SKM-1 (cell line): Measurements from ENCODE around the gene H2AZ2.
A peak's percentile ranks its signal among the peaks of the same experiment; 100 is the strongest.
"Not testable (repeated sequence)": the region's sequence is repeated elsewhere in the genome, so short reads cannot be mapped to it uniquely, and the experiment has no call there.

Experiments
- DNase-seq: peaks from one replicate; lab custom pipeline; 2025; ENCODE audit not compliant: unreplicated experiment; lab: John Stamatoyannopoulos, UW

Gene H2AZ2

DNA sequence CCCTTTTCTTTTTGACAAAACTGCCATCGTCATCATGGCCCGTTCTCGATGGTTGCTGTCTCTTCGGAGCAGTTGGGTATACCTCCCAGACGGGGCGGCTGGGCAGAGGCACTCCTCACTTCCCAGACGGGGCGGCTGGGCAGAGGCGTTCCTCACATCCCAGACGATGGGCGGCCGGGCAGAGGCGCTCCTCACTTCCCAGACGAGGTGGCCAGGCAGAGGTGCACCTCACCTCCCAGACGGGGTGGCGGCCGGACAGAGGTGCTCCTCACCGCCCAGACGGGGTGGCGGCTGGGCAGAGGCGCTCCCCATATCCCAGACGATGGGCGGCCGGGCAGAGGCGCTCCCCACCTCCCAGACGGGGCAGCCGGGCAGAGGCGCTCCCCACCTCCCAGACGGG is 22.9 kb upstream of the H2AZ2 start:
- not testable (repeated sequence) for DNase-seq

DNA sequence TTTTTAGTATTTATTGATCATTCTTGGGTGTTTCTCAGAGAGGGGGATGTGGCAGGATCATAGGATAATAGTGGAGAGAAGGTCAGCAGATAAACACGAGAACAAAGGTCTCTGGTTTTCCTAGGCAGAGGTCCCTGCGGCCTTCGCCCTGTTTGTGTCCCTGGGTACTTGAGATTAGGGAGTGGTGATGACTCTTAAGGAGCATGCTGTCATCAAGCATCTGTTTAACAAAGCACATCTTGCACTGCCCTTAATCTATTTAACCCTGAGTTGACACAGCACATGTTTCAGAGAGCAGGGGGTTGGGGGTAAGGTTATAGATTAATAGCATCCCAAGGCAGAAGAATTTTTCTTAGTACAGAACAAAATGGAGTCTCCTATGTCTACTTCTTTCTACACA is 22.4 kb upstream of the H2AZ2 start:
- not testable (repeated sequence) for DNase-seq

DNA sequence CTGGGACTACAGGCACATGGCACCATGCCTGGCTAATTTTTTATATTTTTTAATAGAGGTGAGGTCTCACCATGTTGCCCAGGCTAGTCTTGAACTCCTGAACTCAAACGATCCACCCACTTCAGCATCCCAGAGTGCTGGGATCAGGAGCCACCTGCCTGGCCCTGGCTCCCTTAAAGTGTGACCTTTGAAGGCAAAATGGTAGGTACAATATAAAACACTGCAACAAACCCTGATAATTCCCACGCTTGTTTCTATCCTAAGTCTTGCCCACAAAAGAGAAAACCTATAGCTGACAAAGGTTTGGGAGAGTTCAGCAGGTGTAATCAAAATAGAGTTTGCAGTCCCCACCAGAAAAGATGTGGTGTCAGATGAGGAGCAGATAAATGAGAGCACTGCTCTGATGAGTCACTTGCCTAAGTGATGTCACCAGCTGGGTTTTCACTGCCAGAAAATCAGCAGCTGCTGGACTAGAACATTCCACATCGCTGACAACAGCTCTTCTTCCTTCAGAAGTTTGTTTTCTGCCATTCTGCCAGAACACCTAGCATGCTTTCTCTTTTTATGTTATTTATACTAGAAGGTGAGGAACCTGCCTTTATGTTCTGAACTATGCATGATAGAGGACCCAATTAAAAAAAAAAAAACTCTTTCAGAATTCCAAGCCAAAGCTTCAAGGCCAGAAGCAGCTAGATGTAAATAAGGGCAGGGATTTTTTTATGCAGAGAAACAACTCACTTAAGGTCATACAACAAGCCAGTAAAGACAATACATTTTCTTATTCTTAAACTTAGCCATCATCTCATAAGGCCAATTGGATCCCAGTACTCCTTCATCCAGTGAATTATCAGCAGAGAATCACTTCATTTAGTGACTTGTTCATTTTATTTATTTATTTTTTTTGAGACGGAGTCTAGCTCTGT is 19.4 kb upstream of the H2AZ2 start:
- DNase-seq: no peak

DNA sequence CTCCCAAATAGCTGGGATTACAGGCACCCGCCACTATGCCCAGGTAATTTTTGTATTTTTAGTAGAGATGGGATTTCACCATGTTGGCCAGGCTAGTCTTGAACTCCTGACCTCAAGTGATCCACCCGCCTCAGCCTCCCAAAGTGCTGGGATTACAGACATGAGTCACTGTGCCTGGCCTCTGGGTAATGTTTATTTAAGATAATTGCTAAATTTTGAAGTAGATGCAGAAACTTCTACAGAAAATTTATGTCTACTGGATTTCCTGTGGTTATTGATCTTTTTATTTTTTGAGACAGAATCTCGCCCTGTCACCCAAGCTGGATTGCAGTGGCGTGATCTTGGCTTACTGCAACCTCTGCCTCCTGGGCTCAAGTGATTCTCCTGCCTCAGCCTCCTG is 14.1 kb upstream of the H2AZ2 start:
- not testable (repeated sequence) for DNase-seq

DNA sequence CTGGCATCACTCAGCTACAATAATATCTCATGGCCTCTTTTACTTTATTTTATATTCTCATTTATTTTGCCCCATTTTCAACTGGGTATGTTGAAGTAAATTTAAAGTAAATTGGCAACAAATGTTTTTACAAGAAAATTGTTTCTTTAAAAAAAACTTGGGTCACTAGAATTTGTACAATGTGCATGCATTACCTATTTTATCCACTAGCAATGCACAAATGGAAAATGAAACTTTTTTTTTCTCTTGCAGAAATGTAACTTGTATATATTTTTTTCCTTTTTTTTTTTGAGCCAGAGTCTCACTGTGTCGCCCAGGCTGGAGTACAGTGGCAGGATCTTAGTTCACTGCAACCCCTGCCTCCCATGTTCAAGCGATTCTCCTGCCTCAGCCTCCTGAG is 10.3 kb upstream of the H2AZ2 start:
- no peak for DNase-seq

DNA sequence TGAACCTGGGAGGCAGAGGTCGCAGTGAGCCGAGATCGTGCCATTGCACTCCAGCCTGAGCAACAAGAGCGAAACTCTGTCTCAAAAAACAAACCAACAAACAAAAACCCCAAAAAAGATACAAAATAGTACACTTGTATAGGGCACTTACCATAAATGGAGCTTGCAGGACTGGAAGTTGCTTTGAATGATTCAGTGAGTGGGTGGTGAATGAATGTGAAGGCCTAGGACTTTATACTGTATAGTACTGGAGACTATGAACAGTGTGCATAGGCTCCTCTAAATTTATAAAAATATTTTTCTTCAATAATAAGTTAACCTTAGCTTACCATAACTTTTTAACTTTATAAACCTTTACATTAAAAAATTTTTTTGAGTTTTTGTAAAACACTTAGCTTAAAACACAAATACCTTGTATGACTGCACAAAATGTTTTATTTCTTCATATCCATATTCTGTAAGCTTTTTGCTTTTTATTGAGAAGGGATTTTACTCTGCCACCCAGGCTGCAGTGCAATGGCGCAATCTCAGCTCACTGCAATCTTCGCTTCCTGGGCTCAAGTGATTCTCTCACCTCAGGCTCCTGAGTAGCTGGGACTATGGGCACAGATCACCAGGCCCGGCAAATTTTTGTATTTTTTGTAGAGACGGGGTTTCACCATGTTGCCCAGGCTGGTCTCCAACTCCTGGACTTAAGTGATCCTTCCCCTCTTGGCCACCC is 6.9 kb upstream of the H2AZ2 start:
- no peak for DNase-seq

DNA sequence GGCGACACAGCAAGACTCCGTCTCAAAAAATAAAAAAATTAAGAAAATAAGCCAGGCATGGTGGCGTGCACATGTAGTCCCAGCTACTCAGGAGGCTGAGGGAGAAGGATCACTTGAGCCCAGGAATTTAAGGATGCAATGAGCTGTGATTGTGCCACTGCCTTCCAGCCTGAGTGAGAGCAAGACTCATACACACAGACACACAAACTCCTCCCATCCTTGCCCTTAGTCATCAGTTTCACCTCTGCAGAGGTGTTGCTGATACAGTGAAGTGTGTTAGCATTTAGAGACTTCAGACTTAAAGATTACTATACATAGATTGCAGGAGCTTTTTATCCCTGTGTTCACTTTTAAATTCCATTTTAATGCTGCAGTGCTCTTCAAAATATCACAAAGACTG is 5.5 kb upstream of the H2AZ2 start:
- DNase-seq: no peak

DNA sequence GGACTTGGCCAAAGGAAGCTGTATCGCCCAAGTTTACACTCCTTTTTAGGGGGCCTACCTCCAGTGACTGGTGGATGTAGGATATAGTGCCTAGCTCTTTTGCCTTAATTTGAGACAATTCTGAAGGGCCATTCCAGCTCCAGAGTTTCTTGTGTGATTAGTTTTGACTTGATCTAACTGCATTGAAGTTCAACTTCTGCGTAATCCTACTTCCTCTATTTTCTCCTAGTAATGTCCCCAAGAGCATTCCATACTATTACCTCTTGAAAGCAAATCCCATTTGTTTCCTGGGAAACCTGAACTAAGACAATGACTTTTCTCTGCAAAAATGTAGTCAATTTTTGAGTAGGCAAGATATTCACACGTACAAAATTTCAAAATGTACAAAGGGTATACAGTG is 4.7 kb upstream of the H2AZ2 start:
- no peak for DNase-seq

DNA sequence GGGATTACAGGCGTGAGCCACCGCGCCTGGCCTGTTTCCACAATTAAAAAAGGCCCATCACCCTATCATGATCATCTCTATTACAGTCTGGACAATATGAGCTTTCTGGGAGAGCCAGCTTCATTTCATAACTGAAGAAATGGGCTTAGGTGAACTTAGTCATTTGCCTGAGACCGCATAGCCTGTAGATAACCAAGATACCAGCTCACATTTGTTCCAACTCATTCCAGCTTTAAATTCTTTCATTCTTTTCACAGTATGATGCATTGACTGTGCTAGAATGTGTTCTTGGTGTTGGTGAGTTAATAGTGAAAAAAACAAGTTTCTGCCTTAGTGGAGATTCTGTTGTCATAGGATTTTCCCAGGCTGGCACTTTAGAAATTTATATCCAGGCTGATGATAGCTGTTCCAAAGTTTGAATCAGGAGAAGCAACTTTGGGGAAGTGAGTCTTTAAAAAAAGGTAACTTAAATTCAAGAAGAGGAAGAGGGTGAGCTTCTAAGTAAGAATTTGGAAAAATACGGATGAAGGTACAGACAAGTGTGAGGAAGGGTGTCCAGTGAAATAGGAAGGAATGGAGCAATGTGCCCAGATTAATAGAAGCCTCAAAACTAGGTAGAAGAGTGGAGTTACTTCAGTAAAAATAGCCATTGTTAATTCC is 2.1 kb upstream of the H2AZ2 start:
- no peak for DNase-seq

DNA sequence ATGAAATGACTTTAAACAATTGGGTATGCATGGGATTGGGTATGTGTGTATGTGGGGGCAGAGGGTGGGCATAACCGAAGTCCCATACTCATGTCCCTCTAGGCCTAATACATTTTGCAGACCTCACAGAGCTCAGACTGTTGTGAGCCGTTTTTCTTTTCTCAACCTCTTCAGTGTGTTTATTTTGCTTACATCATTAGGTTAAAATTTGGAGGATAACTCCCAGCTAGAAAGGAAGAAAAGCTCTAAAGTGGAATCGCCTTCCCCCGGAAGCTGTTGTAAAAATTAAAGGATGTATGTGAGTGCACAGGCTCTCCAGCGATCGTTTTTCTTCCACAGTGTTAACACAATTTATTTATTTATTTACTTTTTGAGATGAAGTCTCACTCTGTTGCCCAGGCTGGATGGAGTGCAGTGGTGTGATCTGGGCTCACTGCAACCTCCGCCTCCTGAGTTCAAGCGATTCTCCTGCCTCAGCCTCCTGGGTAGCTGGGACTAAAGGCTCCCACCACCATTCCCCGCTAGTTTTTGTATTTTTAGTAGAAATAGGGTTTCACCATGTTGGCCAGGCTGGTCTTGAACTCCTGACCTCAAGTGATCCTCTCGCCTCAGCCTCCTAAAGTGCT is 1.5 kb upstream of the H2AZ2 start:
- no peak for DNase-seq

DNA sequence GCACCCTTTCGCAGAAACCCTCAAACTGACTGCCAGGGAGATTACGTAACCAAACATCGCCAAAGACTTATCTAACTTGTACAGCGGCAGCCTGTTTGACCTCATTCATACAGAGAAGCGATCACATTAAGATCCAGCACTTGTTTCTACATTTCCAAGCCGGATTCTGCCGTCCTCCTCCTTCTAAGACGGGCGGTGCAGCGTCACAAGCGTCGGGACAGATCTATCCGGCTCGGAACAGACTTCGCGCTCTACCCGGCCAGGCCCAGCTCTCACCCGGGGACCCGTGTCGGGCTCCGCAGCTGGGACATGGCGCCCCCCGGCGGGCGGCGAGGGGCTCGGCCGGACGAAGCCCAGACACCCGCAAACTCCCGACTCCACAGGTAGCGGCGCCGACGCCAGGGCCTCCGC is 373 bp downstream of the H2AZ2 start:
- DNase-seq: peak; percentile 79

DNA sequence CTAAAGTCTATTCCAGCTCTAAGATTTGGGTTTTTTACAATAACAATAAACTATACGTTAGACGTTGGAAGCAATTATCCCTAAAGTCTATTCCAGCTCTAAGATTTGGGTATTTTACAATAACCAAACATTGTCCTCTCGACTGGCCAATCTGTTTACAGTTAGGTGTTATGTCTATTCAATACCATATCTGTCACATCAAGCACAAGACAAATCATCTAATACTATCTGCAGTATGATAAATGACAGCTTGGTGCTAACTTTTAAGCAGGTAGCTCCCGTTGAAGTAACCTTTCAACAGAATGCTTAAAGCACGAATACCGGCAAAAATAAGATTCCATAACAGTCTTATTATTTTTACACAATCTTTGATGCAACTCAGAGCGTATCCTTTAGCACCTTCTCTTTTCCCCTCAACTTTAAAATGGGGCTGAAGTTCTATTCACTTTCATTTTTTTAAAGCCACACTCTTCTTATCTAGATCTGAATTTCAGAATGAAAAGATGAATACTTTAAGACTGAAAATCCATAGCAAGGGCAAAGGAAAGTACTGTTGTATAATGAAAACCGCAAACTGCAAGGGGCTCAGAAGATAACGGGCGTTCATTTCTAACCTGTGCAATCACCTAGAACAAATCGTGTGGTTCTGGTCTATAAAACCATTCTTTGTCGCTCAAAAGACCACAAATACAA is 925 bp downstream of the H2AZ2 start:
- no peak for DNase-seq

DNA sequence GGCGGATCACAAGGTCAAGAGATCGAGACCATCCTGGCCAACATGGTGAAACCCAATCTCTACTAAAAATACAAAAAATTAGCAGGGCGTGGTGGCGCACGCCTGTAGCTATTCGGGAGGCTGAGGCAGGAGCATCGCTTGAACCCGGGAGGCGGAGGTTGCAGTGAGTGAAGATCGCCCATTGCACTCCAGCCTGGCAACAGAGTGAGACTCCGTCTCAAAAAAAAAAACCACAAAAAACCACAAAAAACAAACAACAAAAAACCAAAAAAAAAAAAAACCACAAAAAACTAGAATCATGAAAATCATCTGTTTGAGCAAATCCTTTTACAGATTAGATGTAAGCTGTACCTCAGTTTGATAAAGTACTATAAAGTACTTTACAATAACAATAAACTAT is 1.5 kb downstream of the H2AZ2 start:
- not testable (repeated sequence) for DNase-seq

DNA sequence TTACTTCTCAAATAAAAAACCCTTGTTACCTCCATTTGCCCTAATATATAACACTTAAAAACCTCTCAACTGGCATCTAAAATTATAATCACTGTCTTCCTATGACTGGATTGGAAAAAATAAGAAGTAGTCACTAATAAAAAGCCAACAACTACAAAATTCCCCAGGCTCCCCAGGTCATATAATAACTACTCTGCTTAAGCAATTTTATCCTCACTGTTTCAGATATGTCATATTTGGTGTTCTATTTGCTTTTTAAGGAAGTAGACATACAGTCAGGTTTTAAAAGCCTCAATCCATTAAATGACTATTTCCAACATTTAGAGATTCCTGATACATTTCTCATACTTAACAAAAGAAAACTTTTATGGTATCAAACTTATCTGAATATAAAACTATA is 2.4 kb downstream of the H2AZ2 start:
- no peak for DNase-seq

DNA sequence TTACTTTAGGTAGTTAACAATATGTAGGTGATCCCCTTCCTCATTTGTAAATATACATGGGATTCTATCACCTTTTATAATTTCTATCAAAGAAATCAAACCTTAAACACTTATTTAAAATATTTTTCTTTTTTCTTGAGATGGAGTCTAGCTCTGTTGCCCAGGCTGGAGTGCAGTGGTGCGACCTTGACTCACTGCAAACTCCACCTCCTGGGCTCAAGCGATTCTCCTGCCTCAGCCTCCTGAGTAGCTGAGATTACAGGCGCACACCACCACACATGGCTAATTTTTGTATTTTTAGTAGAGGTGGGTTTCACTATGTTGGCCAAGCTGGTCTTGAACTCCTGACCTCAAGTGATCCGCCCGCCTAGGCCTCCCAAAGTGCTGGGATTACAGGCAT is 4.4 kb downstream of the H2AZ2 start:
- DNase-seq: not testable (repeated sequence)

DNA sequence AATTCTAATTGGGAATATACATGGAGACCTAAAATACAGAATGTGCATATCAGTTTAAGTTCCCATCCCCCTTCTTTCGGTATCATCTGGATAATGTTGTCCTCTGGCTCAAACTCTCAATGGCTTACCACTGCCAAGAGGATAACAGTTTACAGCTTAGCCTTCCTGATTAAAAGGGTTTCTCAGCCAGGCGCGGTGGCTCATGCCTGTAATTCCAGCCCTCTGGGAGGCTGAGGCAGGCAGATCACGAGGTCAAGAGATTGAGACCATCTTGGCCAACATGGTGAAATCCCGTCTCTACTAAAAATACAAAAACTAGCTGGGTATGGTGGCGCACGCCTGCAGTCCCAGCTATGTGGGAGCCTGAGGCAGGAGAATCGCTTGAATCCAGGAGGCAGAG is 5.2 kb downstream of the H2AZ2 start:
- DNase-seq: not testable (repeated sequence)

DNA sequence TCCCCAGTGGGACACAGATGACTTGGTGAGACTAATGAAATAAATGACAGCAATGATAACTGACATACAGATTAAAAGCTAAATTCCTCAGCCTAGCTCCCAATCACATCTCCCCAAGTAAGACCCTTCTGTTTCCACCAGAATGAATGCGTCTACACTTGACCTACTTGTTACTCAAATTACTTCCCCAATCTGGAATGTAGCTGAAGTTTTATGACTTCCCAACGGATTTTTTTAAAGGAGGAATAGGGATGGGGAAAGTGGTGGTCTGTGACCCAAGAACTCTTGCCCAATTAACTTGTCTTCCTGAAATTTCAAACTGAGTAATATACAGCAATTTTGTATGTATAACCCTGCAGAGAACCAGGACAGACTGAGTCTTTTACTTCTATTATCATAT is 9.1 kb downstream of the H2AZ2 start:
- no peak for DNase-seq

DNA sequence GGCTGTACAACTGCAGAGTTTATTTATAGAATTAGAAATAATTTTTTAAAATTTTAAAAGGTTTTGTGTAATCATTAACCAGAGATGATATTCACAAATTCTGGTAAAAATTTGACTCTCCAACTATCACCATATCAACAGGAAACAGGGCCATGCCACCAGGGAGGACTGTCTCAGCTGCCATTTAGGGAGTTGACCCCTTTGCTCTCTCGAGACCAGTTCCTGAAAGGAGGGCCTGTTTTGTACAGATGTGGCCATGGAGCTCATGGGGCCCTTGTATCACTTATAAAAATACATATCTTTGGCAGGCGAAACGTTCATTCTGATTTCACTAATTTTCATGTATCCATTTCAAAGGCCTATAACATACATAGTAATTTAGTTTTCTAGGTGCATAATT is 20.3 kb downstream of the H2AZ2 start:
- no peak for DNase-seq

DNA sequence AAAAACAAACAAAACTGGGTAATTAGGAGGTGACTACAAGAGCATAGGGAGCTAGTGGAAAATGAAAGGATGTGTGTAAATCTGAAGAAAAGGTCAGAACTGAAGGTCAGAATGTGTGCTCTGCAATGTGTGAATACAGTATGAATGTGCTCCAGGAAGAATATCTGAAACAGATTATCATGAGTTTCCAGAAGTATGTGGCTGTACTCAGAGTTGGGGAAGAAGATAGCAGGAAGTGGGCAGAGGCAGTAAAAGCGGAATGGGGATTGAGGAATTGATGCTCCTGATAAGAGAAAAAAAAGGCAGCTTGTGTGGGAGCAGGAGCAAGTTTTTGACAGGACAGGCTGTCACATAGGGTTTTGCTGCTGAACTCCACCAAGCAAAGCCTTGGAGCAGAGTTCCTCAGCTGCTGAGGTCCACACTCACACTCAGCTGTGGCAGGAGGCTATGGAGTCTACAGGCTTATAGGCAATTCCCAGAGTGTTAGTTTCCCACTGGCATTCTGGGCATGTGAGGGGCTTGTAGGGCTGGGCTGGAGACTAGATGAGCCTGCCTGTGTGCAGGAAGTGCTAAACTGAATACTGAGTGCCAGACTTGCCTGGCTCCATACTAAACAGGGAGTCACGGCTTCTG is 22.9 kb downstream of the H2AZ2 start:
- no peak for DNase-seq

DNA sequence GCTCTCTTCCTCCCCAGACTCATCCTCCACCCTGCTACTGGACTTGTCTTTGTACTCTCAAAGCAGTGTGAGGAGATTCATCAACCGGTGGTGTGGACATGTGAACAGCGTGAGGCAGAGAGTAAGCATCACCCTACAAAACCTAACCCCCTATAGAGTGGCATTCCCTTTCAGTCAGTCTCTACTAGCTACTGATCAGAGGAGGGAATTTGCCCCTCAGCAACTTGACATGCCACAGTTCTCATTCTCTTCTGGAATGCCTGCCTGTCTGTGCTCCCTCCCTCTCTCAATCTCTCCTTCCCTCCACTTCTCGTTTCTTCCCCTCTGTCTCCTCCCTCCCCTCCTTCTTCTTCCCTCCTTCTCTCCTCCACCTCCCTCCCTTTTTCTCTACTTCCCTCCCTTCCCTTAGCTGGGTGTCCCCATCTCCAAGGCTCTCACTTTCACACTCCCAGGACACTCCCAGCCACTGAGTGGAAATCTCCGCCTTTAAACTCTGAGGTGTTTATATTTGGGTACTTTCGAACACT is 24.6 kb downstream of the H2AZ2 start:
- no peak for DNase-seq
